HCEC 1CT (cell line): ENCODE measurements around the gene SEPTIN10.
A peak's percentile ranks its signal among the peaks of the same experiment; 100 is the strongest.
"Not testable (repeated sequence)": the region's sequence is repeated elsewhere in the genome, so short reads cannot be mapped to it uniquely, and the experiment has no call there.

Experiments used
- DNase-seq: peaks from one replicate; pipeline ENCODE4 v3.0.0-alpha.2; 2017

The SEPTIN10 gene

DNA sequence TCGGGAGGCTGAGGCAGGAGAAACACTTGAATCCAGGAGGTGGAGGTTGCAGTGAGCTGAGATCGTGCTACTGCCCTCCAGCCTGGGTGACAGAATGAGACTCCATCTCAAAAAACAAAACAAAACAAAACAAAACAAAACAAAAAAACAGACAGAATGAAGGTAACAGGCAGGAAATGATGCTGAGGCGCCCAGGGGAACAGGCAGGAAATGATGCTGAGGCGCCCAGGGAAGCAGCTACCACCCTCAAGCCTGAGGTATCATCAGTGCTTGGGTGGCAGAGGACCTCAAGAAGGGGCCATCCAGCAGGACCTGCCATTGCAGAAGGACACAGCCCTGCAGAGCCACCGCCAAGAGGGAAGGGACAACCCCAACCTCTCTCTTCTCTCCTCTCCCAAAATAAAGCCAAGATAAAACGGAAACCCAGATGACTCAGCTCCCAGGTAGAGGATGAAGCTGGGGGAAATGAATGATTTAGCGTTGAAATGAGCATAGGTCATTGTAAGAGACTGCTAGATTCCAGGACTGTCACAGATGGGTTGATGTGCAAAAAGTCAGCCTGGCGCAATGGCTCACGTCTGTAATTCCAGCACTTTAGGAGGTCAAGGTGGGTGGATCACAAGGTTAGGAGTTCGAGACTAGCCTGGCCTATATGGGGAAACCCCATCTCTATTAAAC is 19.7 kb upstream of the SEPTIN10 start:
- no peak for DNase-seq

DNA sequence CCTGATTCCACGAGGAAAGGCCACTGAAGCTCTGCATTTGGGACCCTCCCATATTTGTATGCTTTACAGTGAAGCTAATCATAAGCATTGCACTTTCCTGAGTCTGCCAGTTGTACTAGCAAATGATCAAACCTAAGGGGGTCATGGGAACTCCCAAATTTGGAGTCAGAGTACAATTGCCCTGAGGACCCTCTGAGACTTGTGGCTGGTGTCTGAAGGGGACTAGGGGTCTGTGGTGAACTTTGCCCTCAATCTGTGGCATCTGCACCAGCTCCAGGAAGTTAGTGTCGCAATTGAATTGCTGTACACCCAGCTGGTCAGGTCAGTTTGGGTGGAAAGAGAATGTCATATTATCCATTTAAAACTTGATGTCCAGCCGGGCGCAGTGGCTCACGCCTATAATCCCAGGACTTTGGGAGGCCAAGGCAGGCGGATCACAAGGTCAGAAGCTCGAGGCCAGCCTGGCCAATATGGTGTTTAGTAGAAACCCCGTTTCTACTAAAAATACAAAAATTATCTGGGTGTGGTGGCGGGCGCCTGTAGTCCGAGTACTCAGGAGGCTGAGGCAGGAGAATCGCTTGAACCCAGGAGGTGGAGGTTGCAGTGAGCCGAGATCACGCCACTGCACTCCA is 18.5 kb upstream of the SEPTIN10 start:
- no peak for DNase-seq

DNA sequence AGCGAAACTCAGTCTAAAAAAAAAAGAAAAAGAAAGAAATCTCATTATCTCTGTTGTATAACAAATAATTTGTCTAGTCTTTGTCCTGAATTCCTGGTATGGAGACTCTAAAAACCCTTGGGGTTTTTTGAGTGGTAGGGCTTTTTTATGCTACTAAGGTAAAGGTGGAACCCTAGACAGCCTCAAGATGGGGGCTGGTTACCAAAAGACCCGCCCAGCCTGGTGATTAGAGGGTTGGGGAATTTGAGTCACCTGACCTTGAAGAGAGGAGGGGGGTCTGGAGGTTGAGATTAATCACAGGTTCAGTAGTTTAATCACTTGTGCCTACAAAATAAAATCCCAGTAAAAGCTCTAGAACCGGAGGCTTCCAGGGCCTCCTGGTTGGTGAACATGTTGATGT is 18.0 kb upstream of the SEPTIN10 start:
- DNase-seq = no peak

DNA sequence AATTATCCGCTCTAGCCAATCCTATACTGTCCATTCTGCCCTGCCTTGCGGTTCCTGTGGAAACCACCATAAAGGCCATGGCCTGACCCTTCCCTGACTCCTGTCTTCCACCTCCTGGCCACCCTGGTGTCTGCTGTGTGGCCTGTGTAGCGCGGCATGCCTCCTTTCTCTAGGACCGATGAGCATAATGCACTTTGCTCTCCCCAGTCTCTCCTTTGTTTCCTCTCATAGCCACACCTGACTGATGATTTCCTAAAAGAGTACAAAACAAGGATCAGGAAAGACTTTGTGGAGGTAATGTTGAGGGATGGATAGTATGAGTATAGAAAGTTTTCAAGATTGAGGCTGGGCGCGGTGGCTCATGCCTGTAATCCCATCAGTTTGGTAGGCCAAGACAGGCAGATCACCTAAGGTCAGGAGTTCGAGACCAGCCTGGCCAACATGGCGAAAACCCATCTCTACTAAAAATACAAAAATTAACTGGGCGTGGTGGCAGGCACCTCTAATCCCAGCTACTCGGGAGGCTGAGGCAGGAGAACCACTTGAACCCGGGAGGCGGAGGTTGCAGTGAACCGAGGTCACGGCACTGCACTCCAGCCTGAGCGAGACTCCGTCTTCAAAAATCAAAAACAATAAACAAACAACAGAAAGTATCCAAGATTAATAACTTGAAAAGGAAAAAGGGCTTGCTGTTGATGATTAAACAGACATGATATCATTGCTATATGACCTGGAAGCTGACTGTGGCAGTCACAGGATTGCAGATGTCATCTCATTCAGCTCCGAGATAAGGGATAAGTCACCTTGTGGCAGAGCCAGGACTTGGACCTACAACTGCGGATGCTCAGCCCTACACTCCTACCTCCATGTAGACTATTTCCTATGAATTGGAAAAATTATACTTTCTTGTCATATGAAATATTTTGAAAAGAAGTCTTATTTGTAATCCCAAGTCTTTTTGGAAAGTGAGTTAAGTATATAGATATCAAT is 17.0 kb upstream of the SEPTIN10 start:
- DNase-seq = no peak

DNA sequence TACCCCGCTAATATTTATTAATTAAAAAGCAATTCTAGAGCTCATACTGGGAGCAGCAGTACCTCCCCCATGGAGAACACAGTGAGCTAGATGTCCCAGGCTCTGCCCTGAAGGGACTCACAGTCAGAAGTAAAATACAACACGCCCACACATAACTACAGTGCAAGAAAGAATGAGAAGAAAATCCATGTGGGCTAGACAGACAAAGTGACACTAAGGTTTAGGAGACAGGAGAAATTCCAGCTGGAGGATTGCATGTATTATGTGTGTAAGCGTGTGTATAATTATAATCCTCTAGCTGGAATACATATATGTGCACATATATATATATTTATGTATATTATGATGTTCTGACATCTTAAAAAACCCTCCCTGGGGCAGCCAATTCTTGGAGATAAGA is 16.1 kb upstream of the SEPTIN10 start:
- DNase-seq = no peak

DNA sequence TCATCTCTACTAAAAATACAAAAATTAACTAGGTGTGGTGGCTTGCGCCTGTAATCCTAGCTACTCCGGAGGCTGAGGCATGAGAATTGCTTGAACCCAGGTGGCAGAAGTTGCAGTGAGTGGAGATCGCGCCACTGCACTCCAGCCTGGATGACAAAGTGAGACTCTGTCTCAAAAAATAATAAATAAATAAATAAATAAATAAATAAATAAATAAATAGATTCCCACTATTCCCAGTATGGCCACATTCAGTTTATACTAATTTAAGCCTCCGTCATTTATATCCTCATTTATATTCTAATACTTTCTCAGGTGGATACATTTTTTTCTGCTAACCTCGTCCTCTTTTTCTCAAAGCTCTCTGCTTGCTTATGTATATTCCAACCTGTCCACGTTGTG is 14.6 kb upstream of the SEPTIN10 start:
- not testable (repeated sequence) for DNase-seq

DNA sequence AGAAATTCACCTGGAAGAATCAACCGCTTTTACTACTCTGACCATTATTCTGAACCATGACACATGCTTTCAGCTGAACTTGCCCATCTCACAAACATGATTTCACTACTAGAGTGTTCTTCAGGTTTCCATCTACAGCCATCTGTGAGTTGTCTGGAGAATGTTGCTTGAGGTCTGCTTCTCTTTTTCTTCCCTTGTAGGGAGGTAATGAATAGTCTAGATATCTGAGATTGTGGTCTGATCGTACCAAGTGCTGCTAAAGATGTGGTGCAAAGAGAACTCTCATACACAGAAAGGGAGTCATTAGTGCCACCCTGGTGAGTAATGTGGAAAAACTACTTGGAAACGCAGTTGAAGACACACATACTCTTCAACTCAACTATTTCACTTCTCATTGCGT is 10.6 kb upstream of the SEPTIN10 start:
- DNase-seq = no peak

DNA sequence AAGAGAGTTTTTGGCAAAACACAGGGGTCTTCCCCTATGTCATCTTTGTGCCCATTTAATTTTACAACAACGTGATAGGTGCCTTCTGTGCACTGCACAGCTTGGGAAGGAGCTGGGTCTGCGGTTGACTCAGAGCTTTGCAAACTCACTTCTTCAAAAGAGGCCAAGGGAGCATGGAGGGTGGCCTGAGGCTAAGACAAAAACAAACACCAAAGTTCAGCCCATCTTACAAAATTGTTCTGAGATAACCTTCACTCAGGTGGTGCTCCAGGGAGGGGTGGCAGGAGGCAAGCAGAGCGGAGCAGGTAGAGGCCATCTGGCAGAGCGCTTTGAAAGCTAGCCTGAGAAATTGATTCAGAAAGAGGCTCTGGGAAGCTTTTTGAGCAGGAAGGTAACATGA is 10.2 kb upstream of the SEPTIN10 start:
- DNase-seq = no peak

DNA sequence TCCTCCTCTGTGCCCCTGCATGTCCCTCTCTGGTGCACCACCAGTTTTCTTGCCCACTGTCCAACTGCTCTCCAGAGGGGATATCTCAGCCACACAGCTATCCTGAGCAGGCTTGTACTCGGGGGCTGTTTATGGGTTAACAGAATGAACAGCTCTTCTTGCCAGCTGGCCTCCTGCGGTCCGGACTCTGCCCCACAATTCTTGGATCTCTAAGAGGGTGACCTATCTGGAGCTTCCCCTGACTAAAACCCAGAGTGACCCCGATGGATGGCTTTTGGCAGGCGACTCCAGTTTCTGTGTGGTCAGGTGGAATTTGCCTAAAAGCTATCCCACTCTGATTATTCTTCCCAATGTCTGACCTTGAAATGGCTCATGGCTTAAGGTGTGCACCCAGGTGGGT is 9.5 kb upstream of the SEPTIN10 start:
- DNase-seq = no peak

DNA sequence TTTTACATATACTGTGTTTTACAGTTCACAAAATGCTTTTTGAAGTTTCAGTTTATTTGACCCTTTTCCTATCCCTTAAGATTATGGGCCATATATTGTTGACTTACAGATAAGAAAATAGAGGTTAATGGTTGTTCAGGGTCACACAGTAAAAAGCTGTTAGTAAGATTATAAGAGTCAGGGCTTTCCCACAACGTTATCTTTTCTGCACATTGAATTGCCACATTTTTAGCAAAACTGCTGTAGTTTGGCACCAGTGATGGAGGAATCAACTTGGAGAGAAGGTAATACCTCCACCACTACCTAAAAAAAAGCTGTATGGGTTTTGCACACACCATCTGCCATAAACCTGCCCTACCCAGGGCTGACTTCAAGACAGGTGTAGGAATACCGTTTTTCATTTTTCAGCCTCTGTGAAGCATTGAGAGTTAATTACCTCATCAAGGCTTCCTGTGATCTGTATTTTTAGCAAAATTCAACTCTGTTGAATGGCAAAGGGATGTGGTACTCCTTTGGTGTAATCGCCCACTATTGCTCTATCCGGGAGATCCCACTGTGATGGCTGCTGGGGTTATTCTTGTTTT is 5.4 kb upstream of the SEPTIN10 start:
- no peak for DNase-seq

DNA sequence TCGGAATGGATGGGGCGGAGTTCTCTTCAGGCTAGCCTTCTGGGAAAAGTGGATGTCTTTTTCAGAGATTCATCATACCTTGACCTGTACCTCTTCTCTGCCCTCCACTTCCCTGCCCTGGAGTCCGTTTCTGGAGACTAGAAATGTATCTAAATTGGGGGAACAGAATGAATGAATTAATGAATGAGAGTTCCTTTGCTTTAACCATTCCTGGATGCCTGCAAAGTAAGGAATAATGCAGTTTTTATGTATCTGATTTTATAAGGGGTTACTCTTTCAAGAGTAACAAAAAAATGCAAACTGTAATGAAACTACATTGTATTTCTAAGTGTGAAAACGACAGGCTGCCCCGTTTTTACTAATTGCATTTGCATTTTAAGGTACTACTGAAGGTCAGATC is 2.4 kb upstream of the SEPTIN10 start:
- no peak for DNase-seq

DNA sequence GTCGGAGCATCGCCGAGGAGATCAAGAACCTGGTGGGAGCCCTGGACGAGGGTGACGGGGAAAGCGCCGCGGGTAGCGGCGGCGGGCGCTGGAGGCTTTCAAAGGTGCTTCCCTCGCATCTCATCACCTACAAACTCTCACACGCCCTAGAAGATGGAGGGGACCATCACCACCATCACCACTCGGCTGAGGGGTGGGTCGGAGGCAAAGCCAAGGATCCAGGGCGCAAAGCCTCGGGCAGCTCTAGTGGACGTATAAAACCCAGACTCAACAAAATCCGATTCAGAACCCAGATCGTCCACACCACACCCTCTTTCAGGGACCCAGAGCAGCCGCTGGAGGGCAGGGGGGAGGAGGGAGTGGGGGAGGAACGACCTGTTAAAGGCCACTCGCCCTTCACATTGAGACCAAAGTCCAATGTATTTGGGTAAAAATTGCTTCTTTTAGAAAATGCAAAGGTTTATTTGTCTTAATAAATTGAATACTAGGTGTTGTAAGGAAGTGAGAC is 1.9 kb upstream of the SEPTIN10 start:
- DNase-seq = no peak

DNA sequence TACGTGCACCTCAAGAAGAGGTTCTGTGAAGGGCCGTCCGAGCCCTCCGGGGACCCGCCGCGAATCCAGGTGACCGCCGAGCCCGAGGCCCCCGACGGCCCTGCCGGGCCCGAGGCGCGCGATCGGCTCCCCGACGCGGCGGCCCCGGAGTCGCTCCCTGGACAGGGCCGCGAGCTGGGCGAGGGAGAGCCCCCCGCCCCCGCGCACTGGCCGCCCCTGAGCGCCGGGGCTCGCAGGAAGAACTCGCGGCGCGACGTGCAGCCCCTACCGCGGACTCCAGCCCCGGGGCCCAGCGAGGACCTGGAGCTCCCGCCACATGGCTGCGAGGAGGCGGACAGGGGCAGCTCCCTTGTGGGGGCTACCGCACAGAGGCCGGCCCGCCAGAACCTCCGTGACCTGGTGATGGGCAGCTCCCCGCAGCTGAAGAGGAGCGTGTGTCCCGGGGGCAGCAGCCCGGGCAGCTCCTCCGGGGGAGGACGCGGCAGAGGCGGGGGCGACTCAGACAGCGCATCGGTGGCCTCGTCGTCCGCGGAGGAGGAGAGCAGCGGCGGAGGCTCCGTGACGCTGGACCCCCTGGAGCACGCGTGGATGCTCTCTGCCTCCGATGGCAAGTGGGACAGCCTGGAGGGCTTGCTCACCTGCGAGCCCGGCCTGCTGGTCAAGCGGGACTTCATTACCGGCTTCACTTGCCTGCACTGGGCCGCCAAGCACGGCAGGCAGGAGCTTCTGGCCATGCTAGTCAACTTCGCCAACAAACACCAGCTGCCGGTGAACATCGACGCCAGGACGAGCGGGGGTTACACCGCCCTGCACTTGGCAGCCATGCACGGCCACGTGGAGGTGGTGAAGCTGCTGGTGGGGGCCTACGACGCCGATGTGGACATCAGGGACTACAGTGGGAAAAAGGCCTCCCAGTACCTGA is 1.2 kb upstream of the SEPTIN10 start:
- DNase-seq = no peak

DNA sequence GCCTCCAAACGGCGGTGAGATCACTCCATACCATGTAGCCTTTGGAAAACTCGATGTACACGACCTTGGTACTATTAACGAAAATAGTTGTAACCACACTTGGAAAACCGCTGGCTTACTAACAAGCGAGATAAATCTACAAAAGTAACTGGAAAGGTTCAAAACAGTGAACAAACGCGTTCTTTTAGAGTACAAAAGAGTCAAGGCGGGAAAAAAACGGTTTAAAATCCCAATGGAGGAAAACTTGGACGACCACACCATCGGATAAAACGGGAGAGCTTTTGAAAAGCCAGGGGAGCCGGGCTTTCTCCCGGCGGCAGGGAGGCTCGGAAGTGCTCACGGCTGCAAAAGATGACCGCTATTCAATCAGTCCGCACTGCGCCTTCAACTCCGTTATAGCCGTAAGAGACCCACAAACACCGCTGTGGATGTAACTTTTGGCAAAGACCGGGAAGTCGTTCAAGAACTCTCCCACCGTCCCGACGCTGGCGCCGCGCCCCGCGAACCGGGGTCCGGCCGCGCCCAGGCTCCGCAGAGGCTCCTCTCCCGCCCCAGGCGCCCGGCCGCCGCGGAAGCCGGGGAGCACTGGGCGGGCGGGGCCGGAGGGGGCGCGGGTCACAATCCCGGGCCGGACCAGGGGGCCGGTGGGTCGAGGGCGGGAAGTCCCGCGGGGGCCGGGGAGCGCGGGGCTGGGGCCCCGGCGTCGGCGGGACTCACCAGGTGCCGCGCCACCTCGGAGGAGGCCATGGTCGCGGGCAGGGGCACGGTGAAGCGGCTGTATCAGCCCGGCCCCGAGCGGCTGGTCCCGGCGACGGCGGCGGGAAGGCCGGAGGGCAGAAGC is 465 bp downstream of the SEPTIN10 start:
- DNase-seq = peak; percentile 62

DNA sequence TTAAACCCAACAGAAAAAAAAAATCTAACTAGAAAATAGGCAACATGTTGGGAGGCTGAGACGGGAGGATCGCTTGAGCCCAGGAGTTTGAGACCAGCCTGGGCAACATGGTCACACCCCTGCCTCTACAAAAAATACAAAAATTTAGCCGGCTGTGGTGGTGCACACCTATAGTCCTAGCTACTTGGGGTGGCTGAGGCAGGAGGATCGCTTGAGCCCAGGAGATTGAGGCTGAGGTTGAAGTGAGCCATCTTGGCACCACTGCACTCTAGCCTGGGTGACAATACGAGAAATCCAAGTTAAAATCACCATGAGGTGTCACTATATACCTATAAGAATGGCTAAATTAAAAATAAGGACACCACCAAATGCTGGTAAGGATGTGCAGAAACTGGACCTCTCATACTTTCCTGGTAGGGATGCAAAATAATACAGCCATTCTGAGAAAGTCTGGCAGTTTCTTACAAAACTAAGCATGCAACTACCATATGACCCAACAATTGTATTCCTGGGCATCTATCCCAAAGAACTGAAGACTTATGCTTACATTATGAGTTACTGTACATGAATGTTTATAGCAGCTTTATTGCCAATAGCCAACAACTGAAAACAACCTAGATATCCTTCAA is 2.2 kb downstream of the SEPTIN10 start:
- DNase-seq = peak; percentile 72

DNA sequence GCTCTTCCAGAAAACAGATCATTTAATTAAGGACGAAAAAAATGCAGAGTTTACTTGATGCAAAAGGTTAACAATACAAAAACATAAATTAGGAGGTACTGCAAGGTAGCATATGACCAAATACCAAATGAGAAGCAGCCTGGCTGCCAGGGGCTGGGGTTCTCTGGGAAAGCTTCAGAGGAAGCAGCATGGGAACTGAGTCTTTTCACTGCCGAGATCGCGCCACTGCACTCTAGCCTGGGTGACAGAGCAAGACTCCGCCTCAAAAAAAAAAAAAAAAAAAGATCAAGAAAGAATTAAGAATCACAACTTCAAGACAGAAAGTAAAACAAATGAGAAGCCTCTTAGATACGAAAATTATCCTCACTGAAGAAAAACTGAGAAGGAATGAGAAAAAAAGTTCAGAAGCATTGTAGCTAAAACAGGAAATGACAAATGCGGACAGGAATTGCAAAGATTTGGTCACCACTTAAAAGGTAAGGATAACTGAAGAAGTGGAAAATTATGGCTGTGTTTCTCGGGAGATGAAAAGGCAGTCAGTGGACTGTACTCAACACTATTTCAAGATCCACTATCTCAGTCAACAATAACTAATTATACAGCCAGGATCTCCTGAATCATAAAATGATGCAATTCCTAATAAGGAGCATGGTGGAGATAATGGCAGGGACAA is 4.3 kb downstream of the SEPTIN10 start:
- DNase-seq = peak; percentile 61

DNA sequence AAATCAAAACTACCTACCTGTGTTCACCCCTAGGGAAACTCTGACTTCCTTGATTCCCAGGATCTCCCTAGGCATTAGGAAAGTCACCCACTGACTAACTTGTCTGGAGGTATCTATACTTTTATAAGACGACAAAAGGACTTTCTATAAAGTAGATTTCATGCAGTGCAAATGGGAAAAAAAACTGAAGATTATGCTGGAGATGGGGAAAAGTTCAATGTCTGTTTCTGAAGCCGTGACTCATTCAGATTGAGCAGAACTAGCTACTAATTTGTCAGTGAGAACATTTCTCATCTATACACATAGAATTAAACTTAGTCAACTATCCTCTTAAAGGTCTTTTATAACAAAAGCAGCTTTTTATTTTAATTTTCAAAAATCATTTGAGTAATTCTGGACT is 6.0 kb downstream of the SEPTIN10 start:
- DNase-seq = peak; percentile 52

DNA sequence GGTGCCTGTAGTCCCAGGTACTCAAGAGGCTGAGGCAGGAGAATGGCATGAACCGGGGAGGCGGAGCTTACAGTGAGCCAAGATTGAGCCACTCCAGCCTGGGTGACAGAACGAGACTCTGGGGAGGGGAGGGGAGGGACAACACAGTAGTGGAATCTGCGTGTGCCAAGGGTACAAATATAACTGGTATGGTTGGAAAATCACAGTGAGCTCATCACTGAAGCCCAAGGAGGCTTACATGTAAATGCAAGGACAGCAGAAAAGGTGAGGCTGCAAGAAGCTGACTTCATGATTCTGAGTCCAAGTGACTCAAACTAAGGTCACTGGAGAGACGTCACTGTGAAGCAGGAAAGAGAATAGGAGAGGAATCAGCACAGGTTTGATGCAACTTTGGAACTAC is 9.2 kb downstream of the SEPTIN10 start:
- DNase-seq = peak; percentile 73

DNA sequence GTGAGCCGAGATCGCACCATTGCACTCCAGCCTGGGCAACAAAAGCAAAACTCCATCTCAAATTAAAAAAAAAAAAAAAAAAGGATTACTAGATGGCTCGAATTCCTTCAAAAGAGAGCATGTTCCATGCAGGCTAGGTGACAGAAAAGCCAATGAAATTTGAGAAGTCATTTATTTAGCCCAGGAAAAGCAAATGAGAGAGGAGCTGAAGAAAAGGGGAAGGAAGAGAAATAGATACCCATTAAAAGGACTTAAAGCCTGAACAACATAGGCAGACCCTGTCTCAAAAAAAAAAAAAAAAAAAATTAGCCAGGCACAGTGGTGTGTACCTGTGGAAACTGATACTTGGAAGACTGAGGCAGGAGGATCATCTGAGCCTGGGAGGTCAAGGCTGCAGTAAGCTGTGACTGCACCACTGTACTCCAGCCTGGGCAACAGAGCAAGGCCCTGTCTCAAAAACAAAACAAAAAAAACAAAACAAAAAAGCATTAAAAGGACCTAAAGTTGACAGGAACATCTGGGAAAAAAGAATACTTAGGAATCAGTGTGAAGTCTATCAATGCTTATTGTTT is 11.1 kb downstream of the SEPTIN10 start:
- DNase-seq = no peak

DNA sequence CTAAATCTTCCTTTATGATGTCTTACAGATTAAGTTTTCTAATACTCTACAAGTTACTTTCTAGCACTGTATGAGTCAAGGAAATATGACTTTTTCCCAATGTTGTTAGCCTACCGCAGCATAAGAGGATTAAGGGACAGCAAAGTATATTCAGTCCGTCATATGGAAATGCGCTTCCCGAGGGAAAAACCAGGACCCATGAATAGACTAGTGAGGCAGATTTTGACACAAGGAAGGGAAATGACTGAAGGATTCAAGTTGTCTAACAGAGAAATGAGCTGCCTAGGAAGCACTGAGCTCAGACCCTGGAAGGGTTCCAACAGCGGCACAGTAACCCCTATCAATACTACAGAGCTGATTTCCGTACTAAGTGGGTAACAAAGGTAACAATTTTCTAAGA is 12.0 kb downstream of the SEPTIN10 start:
- DNase-seq = no peak
